ENCODE data around the gene TRIM69. TPM values are rescaled to one million over a fixed set of nuclear protein-coding genes. Genes with fewer than 3 reads are reported as not detected.
"Not testable (repeated sequence)": the region's sequence is repeated elsewhere in the genome, so short reads cannot be mapped to it uniquely, and the experiment has no call there.

The TRIM69 gene
- total and polyA plus RNA-seq, 7 experiments from 2014 or later = 12.4 to 65.0 (median 23.1) TPM

GRCh38 chr15:44781128-44781810 is 44.9 kb downstream of the TRIM69 start:
- Histone ChIP-seq H3K27ac (ENCODE audit: low read depth, low read length) (no peak overlapping the region), H3K27me3 (ENCODE audit: control insufficient read depth in 2 of 2, insufficient read depth in 2 of 2, low read length in 2 of 2) (no peaks in the 10 kb centered on the region), H3K4me3 (ENCODE audit: low read length) (no peak overlapping the region), H3K4me1 (ENCODE audit: control insufficient read depth in 2 of 2, insufficient read depth in 2 of 2, low read length in 2 of 2) (peaks cover 6 to 7% of the 10 kb centered on the region in 2 donors), H3K9me3 (ENCODE audit: control insufficient read depth in 2 of 3, low read length in 3 of 3) (no peaks in the 10 kb centered on the region), H3K36me3 (ENCODE audit: control insufficient read depth in 2 of 3, insufficient read depth in 3 of 3, low read length in 3 of 3) (no peaks in the 10 kb centered on the region)
- POLR2A ChIA-PET = interaction anchor here (0.6 to 2.9 kb wide), 7 partner anchors 43 to 189 kb away, joined by 3 to 15 read pairs (median 5); partner anchors contain the start of genes B2M, PATL2, SPG11 and TRIM69
- Mint-ChIP-seq H3K4me1 (peaks cover 5 to 13% (median 9%) of the 10 kb centered on the region in 7 donors), H3K27ac (no peak overlapping the region), H3K27me3 (peaks cover 0 to 2% (median 0%) of the 10 kb centered on the region in 5 donors), H3K9me3 (no peaks in the 10 kb centered on the region), H3K36me3 (no peaks in the 10 kb centered on the region), H3K4me3 (no peak overlapping the region)
- intact Hi-C loops (cut with micrococcal nuclease) = no loop called here
- no peak for ATAC-seq
- CTCF ChIA-PET = interaction anchor here (0.7 to 1.7 kb wide), 4 partner anchors 45 to 242 kb away, joined by 3 to 4 read pairs (median 4); partner anchors contain the start of gene TRIM69
- DNase-seq = no peak

- Mint-ChIP-seq H3K4me1 (peaks cover 5 to 13% (median 9%) of the 10 kb centered on the region in 7 donors), H3K36me3 (no peaks in the 10 kb centered on the region), H3K4me3 (no peak overlapping the region), H3K27ac (peak overlapping the region in 1 of 9 donors; percentile 51), H3K9me3 (no peaks in the 10 kb centered on the region), H3K27me3 (peaks cover 0 to 2% (median 0%) of the 10 kb centered on the region in 5 donors)
- POLR2A ChIA-PET = interaction anchor here (0.9 to 2.9 kb wide), 5 partner anchors 46 to 119 kb away, joined by 3 to 15 read pairs (median 5); partner anchors contain the start of genes B2M, PATL2, SPG11 and TRIM69
- CTCF ChIA-PET = no interaction called here
- Histone ChIP-seq H3K9me3 (ENCODE audit: control insufficient read depth in 2 of 3, low read length in 3 of 3) (no peaks in the 10 kb centered on the region), H3K27ac (ENCODE audit: low read depth, low read length) (no peak overlapping the region), H3K27me3 (ENCODE audit: control insufficient read depth in 2 of 2, insufficient read depth in 2 of 2, low read length in 2 of 2) (no peaks in the 10 kb centered on the region), H3K4me1 (ENCODE audit: control insufficient read depth in 2 of 2, insufficient read depth in 2 of 2, low read length in 2 of 2) (peaks cover 6 to 7% of the 10 kb centered on the region in 2 donors), H3K36me3 (ENCODE audit: control insufficient read depth in 2 of 3, insufficient read depth in 3 of 3, low read length in 3 of 3) (no peaks in the 10 kb centered on the region), H3K4me3 (ENCODE audit: low read length) (no peak overlapping the region)
- intact Hi-C loops (cut with micrococcal nuclease) = no loop called here
- ATAC-seq = no peak
- DNase-seq = no peak
Observed at GRCh38 chr15:44782516-44782915, 46.2 kb downstream of the TRIM69 start.

GRCh38 chr15:44784918-44785274 is 48.6 kb downstream of the TRIM69 start:
- H3K27ac Mint-ChIP-seq = peak overlapping the region; percentile 91 to 99 (median 96)
- H3K36me3 Mint-ChIP-seq; H3K4me1 ChIP-seq (ENCODE audit: control insufficient read depth in 2 of 2, insufficient read depth in 2 of 2, low read length in 2 of 2); H3K9me3 ChIP-seq (ENCODE audit: control insufficient read depth in 2 of 3, low read length in 3 of 3); DNase-seq; H3K27me3 Mint-ChIP-seq; CTCF ChIA-PET; POLR2A ChIA-PET; H3K27me3 ChIP-seq (ENCODE audit: control insufficient read depth in 2 of 2, insufficient read depth in 2 of 2, low read length in 2 of 2); H3K9me3 Mint-ChIP-seq; ATAC-seq; intact Hi-C loops (cut with micrococcal nuclease); H3K36me3 ChIP-seq (ENCODE audit: control insufficient read depth in 2 of 3, insufficient read depth in 3 of 3, low read length in 3 of 3): not testable (repeated sequence)
- H3K4me3 ChIP-seq (ENCODE audit: low read length) = peak overlapping the region; percentile 95
- H3K4me3 Mint-ChIP-seq = peak overlapping the region; percentile 88 to 97 (median 92)
- H3K4me1 Mint-ChIP-seq = peaks cover 7 to 22% (median 9%) of the 10 kb centered on the region in 7 donors
- H3K27ac ChIP-seq (ENCODE audit: low read depth, low read length) = peak overlapping the region; percentile 86

DNA sequence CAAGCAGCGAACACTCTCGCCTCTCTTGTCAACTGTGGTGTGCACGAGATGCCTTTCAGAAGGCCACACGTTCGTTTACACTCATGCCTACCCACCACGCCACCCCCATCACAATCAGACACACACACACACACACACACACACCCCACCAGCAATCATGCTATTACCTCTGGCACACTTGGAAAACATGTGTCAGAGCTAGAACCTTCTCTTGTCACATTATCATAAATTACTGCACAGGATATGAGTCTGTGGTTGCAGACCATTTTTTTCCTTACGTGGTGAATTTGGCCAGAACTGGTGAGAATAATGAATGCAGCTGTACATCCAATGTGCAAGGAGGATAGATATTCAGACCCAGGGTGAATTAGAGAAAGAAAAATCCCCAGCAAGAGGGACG is 52.4 kb downstream of the TRIM69 start:
- peak overlapping the region in 4 of 9 donors; percentile 2 to 71 (median 14) for H3K27ac Mint-ChIP-seq
- peaks cover 0 to 6% (median 0%) of the 10 kb centered on the region in 5 donors for H3K27me3 Mint-ChIP-seq
- Histone ChIP-seq H3K27me3 (ENCODE audit: control insufficient read depth in 2 of 2, insufficient read depth in 2 of 2, low read length in 2 of 2) (no peaks in the 10 kb centered on the region), H3K9me3 (ENCODE audit: control insufficient read depth in 2 of 3, low read length in 3 of 3) (no peaks in the 10 kb centered on the region), H3K27ac (ENCODE audit: low read depth, low read length) (no peak overlapping the region), H3K36me3 (ENCODE audit: control insufficient read depth in 2 of 3, insufficient read depth in 3 of 3, low read length in 3 of 3) (no peaks in the 10 kb centered on the region), H3K4me3 (ENCODE audit: low read length) (no peak overlapping the region), H3K4me1 (ENCODE audit: control insufficient read depth in 2 of 2, insufficient read depth in 2 of 2, low read length in 2 of 2) (peaks cover 4 to 5% of the 10 kb centered on the region in 2 donors)
- H3K4me1 Mint-ChIP-seq = peaks cover 6 to 19% (median 9%) of the 10 kb centered on the region in 7 donors
- H3K4me3 Mint-ChIP-seq = peak overlapping the region in 2 of 10 donors; percentile 1 to 30
- DNase-seq = peak in 1 of 9 donors; percentile 47
- no peak for ATAC-seq
- intact Hi-C loops (cut with micrococcal nuclease) = no loop called here
- H3K9me3 Mint-ChIP-seq = no peaks in the 10 kb centered on the region
- CTCF ChIA-PET = interaction anchor here (0.5 to 2.1 kb wide), 2 partner anchors 125 to 150 kb away, joined by 3 to 8 read pairs; partner anchors contain the start of gene SPG11
- H3K36me3 Mint-ChIP-seq = no peaks in the 10 kb centered on the region
- POLR2A ChIA-PET = interaction anchor here (0.6 to 1.0 kb wide), 3 partner anchors 60 to 69 kb away, joined by 3 to 4 read pairs (median 3); no protein-coding TSS in a partner anchor

DNA sequence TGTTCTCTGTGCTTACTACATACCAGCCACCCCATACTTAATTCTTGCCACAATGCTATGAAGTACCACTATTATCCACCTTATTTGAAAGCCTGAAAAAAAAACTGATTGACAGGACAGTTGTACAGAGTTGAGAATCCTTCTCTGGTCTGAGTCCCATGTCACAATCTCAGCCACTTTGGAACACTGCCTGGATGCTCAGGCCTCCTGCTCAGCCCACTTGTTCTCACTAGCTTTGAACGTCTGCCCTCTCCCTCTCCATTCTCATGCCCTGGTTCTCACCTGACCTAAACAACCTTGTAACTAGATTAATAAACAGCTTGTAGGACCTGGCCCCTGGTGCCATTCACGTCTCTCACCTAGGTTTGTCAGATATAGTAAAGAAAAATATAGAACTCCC is 53.9 kb downstream of the TRIM69 start:
- Histone ChIP-seq H3K27ac (ENCODE audit: low read depth, low read length) (no peak overlapping the region), H3K27me3 (ENCODE audit: control insufficient read depth in 2 of 2, insufficient read depth in 2 of 2, low read length in 2 of 2) (no peaks in the 10 kb centered on the region), H3K9me3 (ENCODE audit: control insufficient read depth in 2 of 3, low read length in 3 of 3) (no peaks in the 10 kb centered on the region), H3K4me3 (ENCODE audit: low read length) (no peak overlapping the region), H3K36me3 (ENCODE audit: control insufficient read depth in 2 of 3, insufficient read depth in 3 of 3, low read length in 3 of 3) (no peaks in the 10 kb centered on the region), H3K4me1 (ENCODE audit: control insufficient read depth in 2 of 2, insufficient read depth in 2 of 2, low read length in 2 of 2) (no peaks in the 10 kb centered on the region)
- Mint-ChIP-seq H3K4me3 (no peak overlapping the region), H3K4me1 (peaks cover 0 to 12% (median 0%) of the 10 kb centered on the region in 7 donors), H3K36me3 (no peaks in the 10 kb centered on the region), H3K27ac (no peak overlapping the region), H3K27me3 (peaks cover 0 to 6% (median 0%) of the 10 kb centered on the region in 5 donors), H3K9me3 (no peaks in the 10 kb centered on the region)
- intact Hi-C loops (cut with micrococcal nuclease) = no loop called here
- CTCF ChIA-PET = interaction anchor here (0.6 to 0.8 kb wide), 2 partner anchors 126 to 212 kb away, joined by 3 to 4 read pairs; no protein-coding TSS in a partner anchor
- no peak for DNase-seq
- no peak for ATAC-seq
- POLR2A ChIA-PET = no interaction called here

DNA sequence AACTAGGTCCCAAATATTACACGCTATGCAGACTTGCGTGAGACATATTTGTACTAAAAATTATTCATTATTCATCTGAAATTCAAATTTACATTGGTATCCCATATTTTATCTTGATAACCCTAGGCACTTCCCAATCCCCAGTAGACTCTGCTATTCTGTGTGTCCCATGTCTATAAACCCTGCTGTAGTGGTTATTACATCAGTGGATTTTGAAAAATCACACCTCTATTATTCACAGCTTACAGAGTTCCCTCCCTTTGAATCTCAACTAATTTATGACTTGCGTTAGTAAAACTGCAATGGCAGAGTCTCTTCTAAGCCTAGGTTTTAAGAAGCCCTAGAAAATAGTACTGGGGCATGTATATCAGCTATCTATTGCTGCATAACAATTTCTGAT is 54.3 kb downstream of the TRIM69 start:
- Histone ChIP-seq H3K27ac (ENCODE audit: low read depth, low read length) (no peak overlapping the region), H3K27me3 (ENCODE audit: control insufficient read depth in 2 of 2, insufficient read depth in 2 of 2, low read length in 2 of 2) (no peaks in the 10 kb centered on the region), H3K4me1 (ENCODE audit: control insufficient read depth in 2 of 2, insufficient read depth in 2 of 2, low read length in 2 of 2) (no peaks in the 10 kb centered on the region), H3K36me3 (ENCODE audit: control insufficient read depth in 2 of 3, insufficient read depth in 3 of 3, low read length in 3 of 3) (no peaks in the 10 kb centered on the region), H3K9me3 (ENCODE audit: control insufficient read depth in 2 of 3, low read length in 3 of 3) (no peaks in the 10 kb centered on the region), H3K4me3 (ENCODE audit: low read length) (no peak overlapping the region)
- Mint-ChIP-seq H3K36me3 (no peaks in the 10 kb centered on the region), H3K27me3 (peaks cover 0 to 6% (median 0%) of the 10 kb centered on the region in 5 donors), H3K27ac (no peak overlapping the region), H3K4me1 (peaks cover 0 to 9% (median 0%) of the 10 kb centered on the region in 7 donors), H3K4me3 (no peak overlapping the region), H3K9me3 (no peaks in the 10 kb centered on the region)
- ChIA-PET POLR2A (no interaction called here), CTCF (interaction anchor here (0.6 to 0.8 kb wide), 2 partner anchors 127 to 213 kb away, joined by 3 to 4 read pairs; no protein-coding TSS in a partner anchor)
- ATAC-seq (no peak), DNase-seq (no peak)
- intact Hi-C loops (cut with micrococcal nuclease) = no loop called here
